Liver (tissue), 3 donors: ENCODE measurements around the gene ZNF664.

Experiments used
- CTCF ChIP-seq: fragments of 150-350 bp; IDR thresholded peaks from 2 replicates; pipeline ENCODE4 v1.5.1; 2017; ENCODE audit warnings: improper control_type of control experiment, low read depth, low read length; ENCODE audit not compliant: missing input control
- GABPA ChIP-seq, 2 donors: IDR thresholded peaks in 1 of 2; conservative IDR thresholded peaks in 1 of 2; 2 replicates each; pipeline ENCODE4 v1.6.1; 2016; ENCODE audit warnings: antibody characterized with exemption in 2 of 2, mild to moderate bottlenecking in 1 of 2, moderate library complexity in 1 of 2
- JUND ChIP-seq, 2 donors: IDR thresholded peaks; 2 replicates each; pipeline ENCODE4 v1.6.1; 2016; ENCODE audit warnings: antibody characterized with exemption in 2 of 2
- RAD21 ChIP-seq, 2 donors: IDR thresholded peaks; 2 replicates each; pipeline ENCODE4 v1.6.1; 2016; ENCODE audit warnings: antibody characterized with exemption in 2 of 2, mild to moderate bottlenecking in 2 of 2
- donor health status: healthy.
- donor health status: healthy.

GRCh38 chr12:124015494-124016461 lies 42.8 kb downstream of the ZNF664 start:
- TF ChIP-seq JUND (IDR thresholded peaks at IDR 0.05) = no peak
- no peak for TF ChIP-seq GABPA (IDR thresholded peaks at IDR 0.05 in 1 of 2, conservative IDR thresholded peaks at IDR 0.05 in 1 of 2)
- no peak for TF ChIP-seq CTCF
- no peak for TF ChIP-seq RAD21 (IDR thresholded peaks at IDR 0.05)
